K562 (cell line): ENCODE results near the gene METTL2B.

Experiments
- BCL6 ChIP-seq: fragments of 250-450 bp; sonication (Bioruptor Pico); IDR thresholded peaks from 2 replicates; pipeline ENCODE4 v1.4.0; 2020
- BHLHE40 ChIP-seq: IDR thresholded peaks from 2 replicates; pipeline ENCODE4 v1.6.1; 2011; ENCODE audit warnings: low read length, improper control_type of control experiment
- CAMTA2 ChIP-seq: fragments of 250-450 bp; sonication (Bioruptor Pico); conservative IDR thresholded peaks from 2 replicates; pipeline ENCODE4 v1.5.1; 2022
- CLOCK ChIP-seq: fragments of 250-450 bp; sonication (Bioruptor Pico); IDR thresholded peaks from 2 replicates; pipeline ENCODE4 v1.4.0; 2020; ENCODE audit warnings: mild to moderate bottlenecking, moderate library complexity, borderline replicate concordance
- CTCF ChIP-seq, 3 experiments: IDR thresholded peaks in 2 of 3; conservative IDR thresholded peaks in 1 of 3; 2 replicates each; pipeline ENCODE4 v1.5.1; 2011 to 2012; ENCODE audit warnings: low read length in 3 of 3, mild to moderate bottlenecking in 3 of 3, control low read depth in 2 of 3, improper control_type of control experiment in 1 of 3, inconsistent platforms in 1 of 3, low read depth in 1 of 3, mixed read lengths in 1 of 3, moderate library complexity in 1 of 3; ENCODE audit not compliant: insufficient read depth in 2 of 3
- E4F1 ChIP-seq: fragments of 250-450 bp; sonication (Bioruptor Pico); IDR thresholded peaks from 2 replicates; pipeline ENCODE4 v1.5.0; 2021; ENCODE audit warnings: mild to moderate bottlenecking, borderline replicate concordance
- FOXK1 ChIP-seq: sonication (generic); formaldehyde crosslinking; IDR thresholded peaks from 2 replicates; pipeline ENCODE4 v1.8.0; 2022; ENCODE audit warnings: missing genetic modification reagents, mild to moderate bottlenecking, borderline replicate concordance
- JUND ChIP-seq, 2 experiments: IDR thresholded peaks; 2 replicates in 1 of 2; 3 replicates in 1 of 2; pipeline ENCODE4 v1.6.1; 2011; ENCODE audit warnings: borderline replicate concordance in 2 of 2, low read depth in 2 of 2, low read length in 2 of 2, improper control_type of control experiment in 1 of 2, missing biosample characterization in 1 of 2, missing genetic modification characterization in 1 of 2, missing genetic modification reagents in 1 of 2
- MYC ChIP-seq, 2 experiments: fragments of 250-450 bp in 1 of 2; sonication (Bioruptor Pico) in 1 of 2; IDR thresholded peaks; 2 replicates each; pipeline versions ENCODE4 v1.5.1 to v1.6.1; 2012 to 2021; ENCODE audit warnings: low read depth in 2 of 2, borderline replicate concordance in 1 of 2, improper control_type of control experiment in 1 of 2, low read length in 1 of 2, mild to moderate bottlenecking in 1 of 2, moderate library complexity in 1 of 2
- XRCC5 ChIP-seq: fragments of 200-400 bp; formaldehyde crosslinking; IDR thresholded peaks from 2 replicates; pipeline ENCODE4 v1.6.1; 2017; ENCODE audit warnings: low read depth, mild to moderate bottlenecking, low read length
- ZNF12 ChIP-seq: sonication (generic); formaldehyde crosslinking; IDR thresholded peaks from 2 replicates; pipeline ENCODE4 v1.4.0; 2020; ENCODE audit warnings: mild to moderate bottlenecking, missing genetic modification reagents
- TF ChIP-seq, protein P1 (sequence below): fragments of 200-800 bp; sonication (Bioruptor generic); IDR thresholded peaks from 2 replicates; pipeline ENCODE4 v1.6.1; 2017; ENCODE audit warnings: missing genetic modification characterization, missing compliant biosample characterization

DNA sequence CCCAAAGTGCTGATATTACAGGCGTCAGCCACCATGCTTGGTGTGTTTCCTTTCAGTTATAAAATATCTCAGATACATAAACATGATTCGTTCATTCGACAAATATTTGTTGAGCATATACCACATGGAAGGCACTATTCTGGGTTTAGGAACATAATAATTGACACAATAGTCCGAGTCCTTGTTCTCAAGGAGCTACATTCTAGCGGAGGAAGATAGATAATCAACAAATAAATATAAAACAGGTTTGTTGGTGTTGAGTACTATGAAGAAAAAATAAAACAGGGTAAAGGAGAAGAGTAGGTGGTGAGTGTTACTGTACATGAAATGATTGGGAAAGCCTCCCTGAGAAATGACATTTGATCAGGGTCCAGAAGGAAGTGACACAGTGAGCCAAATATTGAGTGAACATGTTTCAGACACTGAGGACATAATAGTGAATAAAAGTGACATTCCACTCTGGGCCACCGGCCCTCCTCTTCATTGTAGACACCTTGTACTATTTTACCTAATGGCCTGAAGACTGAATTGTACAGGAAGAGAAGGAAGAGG, 27.7 kb upstream of the METTL2B start:
- no peak for TF ChIP-seq BHLHE40
- no peak for TF ChIP-seq ZNF12 (CRISPR knock-in tag)
- TF ChIP-seq MYC (IDR thresholded peaks at IDR 0.05; ENCODE audit: low read depth, low read length): no peak
- no peak for TF ChIP-seq MYC (CRISPR knock-in tag; IDR thresholded peaks at IDR 0.05; ENCODE audit: borderline replicate concordance, low read depth)
- TF ChIP-seq BCL6: no peak
- TF ChIP-seq, protein P1, sequence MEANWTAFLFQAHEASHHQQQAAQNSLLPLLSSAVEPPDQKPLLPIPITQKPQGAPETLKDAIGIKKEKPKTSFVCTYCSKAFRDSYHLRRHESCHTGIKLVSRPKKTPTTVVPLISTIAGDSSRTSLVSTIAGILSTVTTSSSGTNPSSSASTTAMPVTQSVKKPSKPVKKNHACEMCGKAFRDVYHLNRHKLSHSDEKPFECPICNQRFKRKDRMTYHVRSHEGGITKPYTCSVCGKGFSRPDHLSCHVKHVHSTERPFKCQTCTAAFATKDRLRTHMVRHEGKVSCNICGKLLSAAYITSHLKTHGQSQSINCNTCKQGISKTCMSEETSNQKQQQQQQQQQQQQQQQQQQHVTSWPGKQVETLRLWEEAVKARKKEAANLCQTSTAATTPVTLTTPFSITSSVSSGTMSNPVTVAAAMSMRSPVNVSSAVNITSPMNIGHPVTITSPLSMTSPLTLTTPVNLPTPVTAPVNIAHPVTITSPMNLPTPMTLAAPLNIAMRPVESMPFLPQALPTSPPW: no peak
- no peak for TF ChIP-seq E4F1 (CRISPR knock-in tag)
- TF ChIP-seq CLOCK (CRISPR knock-in tag): no peak
- no peak for TF ChIP-seq FOXK1 (CRISPR knock-in tag)
- TF ChIP-seq JUND (IDR thresholded peaks at IDR 0.05; ENCODE audit: borderline replicate concordance, low read depth, low read length): no peak
- no peak for TF ChIP-seq JUND (tag; IDR thresholded peaks at IDR 0.05; ENCODE audit: borderline replicate concordance, low read depth, low read length)
- TF ChIP-seq CAMTA2 (CRISPR knock-in tag): no peak
- TF ChIP-seq XRCC5: no peak
- no peak for TF ChIP-seq CTCF (IDR thresholded peaks at IDR 0.05 in 2 of 3, conservative IDR thresholded peaks at IDR 0.05 in 1 of 3; ENCODE audit: insufficient read depth in 2 of 3, low read depth in 1 of 3, low read length in 3 of 3)
